HG03354 (cell line): Measurements from ENCODE around the gene NISCH.
A peak's percentile ranks its signal among the peaks of the same experiment; 100 is the strongest.

Experiments used
- ATAC-seq: cut with Tn5 transposase; IDR thresholded peaks from one replicate; pipeline ENCODE4 v1.9.1; 2021; ENCODE audit warnings: mild to moderate bottlenecking; ENCODE audit not compliant: unreplicated experiment, poor library complexity, severe bottlenecking

NISCH gene

DNA sequence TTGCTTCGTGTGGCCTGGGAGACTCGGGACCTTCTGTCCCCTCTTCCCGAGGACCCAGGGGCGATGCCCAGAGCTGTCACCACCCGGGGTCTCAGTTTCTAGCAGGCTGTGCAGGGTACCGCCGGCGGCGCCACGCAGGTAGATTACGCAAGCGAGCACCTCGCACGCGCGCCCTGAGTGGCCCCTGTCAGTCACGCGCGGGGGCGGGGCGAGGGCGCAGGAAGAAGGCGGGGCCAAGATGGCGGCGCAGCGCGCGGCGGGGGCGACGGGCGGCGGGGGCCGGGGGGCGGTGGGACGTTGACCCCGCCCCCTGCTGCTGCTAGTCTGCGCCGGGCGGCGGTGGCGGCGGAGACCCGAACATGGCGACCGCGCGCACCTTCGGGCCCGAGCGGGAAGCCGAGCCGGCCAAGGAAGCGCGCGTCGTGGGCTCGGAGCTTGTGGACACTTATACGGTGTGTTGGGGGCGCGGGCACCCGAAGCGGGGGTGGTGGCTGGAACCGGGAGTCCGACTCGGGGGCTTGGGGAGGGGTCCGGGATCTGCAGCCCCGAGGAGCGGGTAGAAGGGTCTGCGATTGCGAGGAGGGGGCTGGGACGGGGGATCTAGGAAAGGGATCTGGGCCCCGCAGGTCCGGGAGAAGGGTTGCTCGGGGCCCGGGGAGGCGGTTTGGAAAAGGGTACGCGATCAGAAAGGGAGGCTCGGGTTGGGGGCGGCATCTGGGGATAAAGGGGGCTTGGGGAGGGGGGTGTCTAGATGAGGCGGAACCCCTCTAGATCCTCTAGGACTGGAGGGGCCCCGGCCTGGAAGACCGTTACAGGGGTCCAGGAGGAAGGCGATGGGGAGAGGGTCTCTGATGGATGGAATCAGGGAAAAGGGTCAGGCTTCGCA, at the start of gene NISCH:
Gene NISCH, plus strand, starts transcription at position 322 of the 886 bp plus-strand sequence. Its CDS starts 38 bp downstream, at position 360.
- ATAC-seq = peak; percentile 87

DNA sequence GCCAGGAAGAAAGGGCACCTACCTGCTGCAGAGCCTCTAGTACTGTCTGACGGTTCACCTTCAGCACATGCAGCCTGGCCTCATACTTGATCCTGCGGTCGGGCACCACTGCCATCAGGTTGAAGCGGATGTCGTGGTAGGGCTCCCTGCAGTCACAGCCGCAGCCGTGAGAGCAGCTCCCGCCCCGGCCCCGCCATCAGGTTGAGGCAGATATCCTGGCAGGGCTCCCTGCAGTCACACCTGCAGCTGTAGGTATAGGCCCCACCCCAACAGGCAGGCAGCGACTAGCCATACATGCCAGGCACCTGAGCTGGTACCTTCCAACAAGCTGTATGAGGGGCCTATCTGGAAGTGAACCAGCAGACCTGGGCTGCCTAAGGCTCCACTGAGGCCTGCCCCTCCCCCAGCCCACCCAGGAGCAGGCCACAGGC, 49.2 kb upstream of the NISCH start:
- ATAC-seq = no peak

DNA sequence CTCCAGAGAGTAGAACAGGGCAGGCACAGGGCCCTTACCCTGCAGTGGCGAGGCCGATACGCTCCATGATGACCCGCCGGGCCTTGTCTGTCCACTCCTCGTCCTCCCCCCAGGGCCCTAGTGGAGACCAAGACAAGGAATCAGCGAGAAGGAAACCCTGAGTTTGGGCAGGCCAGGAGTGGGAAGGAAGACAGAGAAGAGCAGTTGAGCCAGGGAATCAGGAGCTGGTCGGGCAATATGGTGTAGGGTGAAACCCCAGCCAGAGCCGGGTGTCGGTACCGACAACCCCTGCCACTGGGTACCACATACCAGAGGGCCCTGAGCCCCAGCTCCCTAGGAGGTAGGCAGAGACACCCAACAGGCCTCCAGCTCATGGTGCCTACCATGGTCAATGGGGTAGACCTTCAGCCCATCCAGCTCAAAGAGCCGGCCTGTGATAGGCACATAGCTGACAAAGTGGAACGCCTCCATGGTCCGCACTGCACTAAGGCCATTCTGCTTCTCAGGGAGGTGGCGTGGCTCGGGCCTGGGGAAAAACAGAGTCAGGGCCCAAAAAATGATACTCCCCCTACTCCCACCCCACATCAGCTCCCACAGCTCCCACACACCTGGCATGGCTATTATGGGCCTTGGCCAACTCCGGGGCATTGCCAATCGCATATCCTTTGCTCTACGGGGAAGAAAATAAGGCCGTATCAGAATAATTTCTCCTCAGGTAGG, 48.5 kb upstream of the NISCH start:
- ATAC-seq = no peak

DNA sequence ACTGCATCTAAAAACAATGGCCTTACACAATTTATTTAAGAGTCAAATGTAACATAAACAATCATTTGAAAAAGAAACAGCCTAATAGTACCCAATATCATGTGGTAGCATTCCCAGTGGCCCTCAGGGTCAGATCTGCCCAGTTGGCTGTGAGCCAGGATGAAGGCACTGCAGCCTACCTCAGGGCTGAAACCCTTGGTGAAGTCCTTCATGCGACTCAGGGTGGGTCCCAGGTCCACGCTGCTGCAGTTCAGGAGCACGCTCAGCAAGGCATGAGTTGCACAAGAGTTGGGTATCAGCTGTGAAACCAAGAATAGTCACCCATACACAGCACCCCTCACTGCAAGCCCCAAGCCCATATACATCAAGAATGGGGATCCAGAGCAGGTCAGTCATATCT, 47.6 kb upstream of the NISCH start:
- no peak for ATAC-seq

DNA sequence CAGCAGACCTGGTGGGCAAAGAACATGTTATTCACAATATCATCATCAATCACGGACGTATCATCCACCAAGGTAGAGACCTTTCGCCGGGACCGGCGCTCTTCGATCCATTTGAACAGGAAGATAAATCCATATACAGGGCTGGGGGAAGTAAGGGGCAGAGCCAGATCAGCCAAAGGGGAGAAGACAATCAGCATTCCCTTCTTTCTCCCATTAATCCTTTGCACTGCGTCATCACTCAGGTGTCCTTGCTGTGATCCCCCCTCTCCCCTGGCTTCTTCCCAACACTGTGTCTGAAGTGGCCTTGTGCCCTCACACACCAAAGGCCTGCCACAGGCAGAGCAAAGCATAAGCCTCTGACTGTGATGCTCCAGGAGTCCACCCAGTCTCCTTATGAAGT, 46.9 kb upstream of the NISCH start:
- ATAC-seq = no peak

DNA sequence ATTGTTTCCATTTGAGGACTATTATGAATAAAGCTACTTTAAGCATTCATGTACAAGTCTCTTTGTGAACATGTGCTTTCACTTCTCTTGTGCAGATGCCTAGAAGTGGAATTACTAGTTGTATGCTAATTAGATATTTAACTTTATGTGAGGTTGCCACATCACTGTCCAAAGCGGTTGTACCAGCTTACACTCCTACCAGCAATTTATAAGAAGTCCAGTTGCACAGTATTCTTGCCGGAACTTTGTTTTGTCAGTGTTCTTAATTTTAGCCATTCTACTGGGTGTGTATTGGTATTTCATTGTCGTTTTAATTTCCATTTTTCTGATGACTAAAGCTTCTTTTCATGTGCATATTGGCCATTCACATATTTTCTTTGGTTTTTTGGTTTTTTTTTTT, 39.6 kb upstream of the NISCH start:
- no peak for ATAC-seq

DNA sequence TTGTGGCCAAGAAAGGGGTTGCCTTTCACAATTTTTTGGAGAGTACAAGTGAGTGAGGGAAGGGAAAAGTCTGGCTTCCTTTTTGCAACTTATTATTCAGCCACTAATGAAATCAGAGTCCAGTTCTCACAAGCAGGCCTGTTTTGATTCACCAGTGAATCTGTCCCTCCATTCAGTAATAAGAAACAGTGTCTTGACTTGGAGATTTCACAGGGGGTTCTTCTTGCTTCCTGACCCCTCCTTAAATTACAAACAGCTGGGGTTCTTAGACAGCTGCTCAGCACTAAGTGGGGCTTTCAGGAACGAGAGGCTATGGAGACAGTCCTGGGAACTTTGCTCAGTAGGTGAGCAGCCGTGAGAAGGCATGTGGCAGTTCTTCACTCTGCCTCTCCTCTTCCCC, 35.0 kb upstream of the NISCH start:
- ATAC-seq = no peak

DNA sequence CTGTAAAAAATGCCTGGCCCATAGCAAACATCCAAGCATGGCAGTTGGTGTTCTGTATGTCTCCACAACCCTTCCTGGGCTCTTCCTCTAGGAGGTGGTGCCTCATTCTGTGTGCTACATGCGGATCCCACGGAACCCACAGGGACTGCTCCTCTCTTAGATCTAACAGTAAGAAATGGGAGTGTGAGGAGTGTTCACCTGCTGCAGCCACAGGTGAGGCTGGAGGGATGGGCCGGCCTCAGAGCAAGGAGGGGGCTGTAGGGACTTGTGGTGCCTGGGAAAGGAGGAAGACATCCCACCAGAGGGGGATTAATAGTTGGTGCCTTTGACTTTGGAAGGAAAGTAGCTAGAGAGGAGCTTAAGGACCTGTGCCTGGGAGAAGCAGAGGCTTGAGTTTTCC, 32.7 kb upstream of the NISCH start:
- no peak for ATAC-seq

DNA sequence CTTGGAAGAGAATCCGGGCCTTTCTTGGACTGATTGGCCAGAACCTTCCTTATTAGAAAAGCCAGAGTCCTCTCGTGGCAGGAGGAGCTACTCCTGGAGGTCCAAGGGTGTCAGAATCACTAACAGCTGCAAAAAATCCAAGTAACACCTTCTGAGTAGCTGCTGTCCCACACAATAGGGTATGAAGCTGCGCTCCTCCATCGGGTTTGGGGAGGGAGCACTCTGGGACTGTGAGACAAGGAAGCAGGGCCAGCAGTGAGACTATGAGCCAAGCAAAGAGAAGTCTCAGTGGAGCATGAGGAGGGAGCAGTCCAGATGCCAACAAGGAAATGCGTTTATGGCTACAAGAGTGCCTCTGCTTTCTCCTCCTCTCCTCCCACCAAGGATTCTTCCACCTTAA, 32.2 kb upstream of the NISCH start:
- ATAC-seq = no peak

DNA sequence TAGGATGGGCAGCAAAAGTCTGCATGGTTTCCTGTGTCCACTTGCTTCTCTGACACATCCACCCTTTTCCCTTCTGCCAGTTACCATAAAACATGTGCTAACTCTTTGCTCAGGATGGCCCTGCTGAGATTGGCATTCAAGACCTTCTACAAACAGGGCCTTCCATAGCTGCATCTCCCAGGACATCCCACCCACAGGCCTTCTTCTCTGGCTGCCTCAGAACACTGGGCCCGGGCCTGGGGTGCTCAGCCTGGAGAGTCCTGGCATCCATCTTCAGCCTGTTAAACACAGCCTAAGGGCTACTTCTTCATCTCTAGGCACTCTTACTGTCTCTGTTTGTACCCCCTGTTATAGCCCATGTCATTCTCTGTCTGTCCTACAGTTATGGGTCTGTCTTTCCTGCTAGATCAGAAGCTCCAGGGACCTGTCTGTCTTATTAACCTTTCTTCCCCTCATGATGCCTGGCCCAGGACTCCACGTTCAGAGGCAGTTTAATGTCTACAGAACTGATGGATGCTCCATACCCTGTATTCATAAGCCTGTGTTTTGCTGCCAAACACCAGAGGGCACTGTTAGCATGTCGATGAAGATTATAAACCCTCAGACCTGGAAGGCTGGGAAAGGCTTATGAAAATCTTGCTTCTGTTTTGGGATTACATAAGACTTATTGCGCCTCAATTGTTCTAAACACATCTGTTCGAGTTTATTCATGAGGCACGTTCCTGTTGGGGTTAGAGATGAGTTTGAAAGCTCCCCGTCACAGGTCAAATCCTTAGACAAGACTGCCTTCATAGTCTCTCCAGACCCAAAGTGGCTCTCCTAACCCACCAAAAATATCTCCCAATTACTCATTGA, 27.0 kb upstream of the NISCH start:
- no peak for ATAC-seq

DNA sequence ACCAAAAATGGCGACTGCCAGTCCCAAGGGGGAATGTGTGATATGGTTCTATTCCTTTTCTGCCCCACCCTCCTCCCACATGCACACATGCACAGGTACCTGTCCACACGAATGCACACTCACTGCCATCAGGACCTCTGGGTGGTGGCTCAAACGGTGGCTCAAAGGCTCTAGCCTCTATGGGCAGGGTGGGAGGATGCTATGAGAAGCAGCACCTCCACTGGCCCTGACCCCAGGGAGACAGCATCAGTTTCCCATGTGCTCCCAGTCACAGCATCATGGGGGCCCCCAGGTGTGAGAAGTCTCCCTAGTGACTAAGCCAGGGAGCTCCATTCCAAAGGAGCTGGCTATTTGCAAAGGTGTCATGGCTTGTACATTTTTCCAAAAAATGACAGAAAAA, 26.4 kb upstream of the NISCH start:
- no peak for ATAC-seq

DNA sequence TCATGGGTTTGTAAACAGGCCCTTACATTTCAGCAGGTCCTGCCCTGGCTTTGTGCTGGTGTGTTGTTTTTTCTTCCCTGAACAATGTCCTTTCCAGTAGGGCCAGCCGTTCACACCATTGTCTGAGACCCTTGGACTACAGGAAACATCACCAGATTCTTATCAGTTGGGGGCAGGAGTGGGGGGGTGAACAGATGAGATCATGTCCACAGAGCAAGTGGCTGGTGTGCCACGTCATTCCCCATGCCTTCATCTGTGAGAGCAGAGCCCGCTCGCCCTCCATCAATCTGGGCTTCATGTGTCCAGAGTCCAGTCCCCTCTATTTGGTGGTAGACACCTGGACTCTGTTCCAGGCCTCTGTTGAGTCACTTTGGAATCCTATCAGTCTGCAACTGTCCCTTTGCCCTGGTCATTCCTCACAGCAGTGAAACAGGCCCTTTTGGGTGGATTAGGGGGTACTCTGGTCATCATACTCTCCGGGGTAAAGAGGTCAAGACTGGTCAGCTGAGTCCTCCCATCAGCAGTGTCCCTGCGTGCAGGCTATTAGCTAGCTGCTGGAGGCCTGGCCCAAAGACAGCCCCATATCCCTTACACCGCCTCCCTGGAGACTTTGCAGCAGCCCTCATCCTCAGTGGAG, 25.5 kb upstream of the NISCH start:
- no peak for ATAC-seq

DNA sequence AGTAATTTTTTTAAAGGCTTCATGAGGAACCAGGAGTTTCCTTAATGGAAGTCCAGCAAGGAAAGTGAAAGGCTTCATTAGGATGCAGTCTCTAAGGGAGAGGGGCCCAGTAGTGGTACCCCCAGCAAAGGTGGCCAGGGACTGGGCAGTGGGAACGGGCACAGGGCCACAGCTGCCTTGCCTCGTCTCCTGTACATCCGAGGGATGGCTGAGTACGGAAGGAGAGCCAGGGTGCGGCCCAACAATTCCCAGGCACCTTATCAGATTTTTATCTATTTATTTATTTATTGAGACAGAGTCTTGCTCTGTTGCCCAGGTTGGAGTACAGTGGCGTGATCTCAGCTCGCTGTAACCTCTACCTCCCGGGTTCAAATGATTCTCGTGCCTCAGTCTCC, 25.0 kb upstream of the NISCH start:
- no peak for ATAC-seq

DNA sequence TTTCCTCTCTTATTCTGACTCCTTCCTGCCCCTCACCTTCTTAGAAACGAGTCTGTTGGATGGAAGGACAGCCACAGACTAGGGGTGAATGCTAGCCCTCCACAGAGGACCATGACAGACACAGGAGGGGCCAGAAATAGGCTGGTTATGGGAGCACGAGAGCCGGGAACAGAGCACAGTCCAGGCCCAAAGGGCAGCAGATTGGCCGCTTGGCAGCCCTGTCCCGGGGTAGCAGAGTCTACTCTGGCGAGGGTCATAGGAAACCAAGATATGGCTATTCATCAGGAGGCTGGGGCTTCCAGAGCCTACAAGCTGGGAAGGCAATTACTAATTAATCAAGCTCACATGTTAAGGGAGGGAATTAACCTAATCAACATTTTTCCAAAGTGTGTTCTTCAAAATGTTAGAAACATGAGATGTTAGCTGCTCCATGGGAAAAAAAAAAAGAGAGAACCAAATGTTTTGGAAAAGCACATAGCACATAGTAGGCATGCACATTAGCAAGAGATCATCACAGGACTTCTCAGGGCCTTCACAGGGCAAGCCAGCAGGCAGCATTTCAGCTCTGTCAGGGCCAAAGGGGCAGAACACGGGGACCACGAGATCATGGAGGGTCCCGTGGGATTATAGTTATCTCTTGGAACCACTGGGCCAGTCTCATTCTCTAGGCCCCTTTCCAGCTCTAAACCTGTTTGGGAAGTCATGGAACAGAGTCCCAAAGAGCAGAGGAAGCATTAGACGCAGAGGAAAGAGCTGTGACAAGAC, 23.8 kb upstream of the NISCH start:
- ATAC-seq = no peak

DNA sequence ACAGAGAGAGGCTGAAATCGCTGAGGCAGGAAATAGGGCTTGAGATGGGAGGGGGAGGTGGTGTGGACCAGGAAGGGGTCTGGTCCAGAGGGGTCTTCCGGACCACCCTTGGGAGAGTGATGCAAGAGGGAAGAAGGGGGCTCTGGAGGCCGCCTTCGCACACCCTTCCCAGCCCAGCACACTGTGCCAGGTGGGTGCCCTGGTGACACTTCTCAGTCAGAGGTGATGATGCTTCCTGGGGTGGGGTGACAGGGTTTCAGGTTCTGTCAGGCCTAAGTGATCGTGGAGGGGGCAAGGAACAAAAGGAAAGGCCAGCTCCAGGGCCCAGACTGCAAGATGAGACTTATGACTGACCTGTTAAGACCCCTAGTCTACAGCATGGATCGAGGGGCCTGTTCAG, 23.2 kb upstream of the NISCH start:
- no peak for ATAC-seq

DNA sequence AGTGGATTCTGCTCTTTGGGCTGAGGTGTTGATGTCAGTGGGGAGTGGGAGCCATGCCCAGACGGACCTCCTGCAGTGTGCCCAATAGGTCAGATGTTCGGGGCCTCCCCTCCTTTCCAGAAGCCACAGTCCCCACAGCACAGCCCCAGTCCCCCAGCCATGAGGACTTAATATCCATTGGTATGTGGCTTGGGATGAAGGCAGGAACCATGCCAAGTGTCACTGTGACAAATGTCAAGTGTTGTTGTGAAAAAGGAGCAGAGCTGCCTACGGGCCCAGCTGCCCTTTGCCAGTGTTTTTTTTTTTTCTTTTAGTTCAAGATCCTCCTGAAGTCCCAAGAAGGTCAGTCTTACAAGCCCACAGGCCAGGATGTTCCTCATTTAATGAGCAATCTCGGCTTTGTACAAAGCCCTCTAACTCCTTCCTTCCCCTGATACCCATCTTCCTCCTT, 22.7 kb upstream of the NISCH start:
- no peak for ATAC-seq

DNA sequence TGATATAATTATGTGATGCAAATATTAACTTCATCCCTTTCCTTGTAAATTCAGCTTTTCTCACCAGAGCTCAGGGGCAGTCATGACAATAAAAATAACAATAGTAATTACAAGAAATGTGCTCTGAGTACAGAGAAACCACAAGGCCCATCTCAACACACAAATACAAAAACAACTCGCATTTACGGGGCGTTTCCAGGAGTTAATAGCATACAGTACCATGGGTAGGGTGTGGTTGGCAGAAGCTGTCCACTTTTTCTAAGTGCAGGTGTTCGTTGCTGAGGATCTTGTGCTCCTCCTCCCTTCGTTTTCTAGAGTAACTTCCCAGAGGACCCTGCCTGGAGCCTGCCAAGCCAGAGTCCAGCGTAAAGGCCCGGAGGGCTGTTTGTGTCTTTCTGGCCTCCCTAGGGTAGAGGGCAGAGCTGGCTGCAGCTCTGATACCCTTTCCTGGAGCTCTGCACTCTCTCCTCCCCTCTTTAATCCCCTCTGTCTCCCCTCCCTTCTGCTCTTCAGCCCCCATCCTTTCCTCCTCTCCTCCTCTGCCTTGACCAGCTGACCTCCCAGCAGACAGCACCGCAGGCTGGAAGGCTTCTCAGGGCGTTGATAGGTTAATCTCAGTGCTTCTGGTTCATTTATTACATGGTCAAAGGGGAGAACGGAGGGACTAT, 21.9 kb upstream of the NISCH start:
- ATAC-seq = no peak

DNA sequence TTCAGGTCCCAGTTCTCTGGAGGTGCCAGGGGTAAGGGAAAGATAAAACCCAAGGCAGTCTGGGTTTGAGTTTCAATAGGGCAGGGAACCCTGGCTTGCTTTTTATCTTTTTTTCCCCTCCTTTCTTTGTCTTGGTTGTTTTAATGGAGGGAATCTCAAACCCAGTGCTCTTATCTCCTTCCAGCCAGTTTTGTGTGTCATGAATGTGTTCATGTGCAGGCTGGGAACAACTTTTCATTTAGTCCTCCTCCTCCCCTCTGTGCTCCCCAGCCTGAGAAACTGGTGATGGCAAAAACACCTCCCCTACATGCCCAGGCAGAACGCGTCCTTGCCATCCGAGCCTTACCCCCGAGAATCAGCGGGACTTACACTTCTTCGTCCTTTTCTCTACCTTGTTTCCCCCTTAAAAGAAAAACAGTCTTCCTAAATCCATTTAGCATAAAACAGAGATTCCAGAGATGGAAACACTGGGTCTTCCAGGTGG, 21.4 kb upstream of the NISCH start:
- no peak for ATAC-seq
